NAMALWA (cell line): ENCODE results near the gene GLRA3.

Experiments used
- DNase-seq: peaks from one replicate; pipeline ENCODE4 v3.0.0-alpha.2; 2015; ENCODE audit warnings: low spot score

Gene GLRA3

DNA sequence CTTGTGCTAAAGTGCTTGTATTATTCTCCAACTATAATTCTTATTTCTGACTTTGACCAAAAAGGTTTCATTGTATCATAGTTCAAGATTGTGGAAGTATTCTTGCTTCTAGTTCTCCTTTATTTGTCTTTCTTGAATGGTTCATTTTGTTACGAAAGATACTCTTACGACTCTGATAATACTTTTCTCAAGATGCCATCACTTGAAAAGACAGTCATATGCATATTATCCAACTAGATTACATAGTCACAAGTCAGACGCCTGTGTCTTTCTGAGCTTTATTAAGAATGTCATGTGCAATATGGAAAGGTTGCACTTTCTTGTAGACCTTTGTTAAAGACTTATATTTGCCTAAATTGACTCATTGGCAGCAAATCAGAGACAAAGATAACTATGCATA lies 235.3 kb downstream of the GLRA3 start:
- DNase-seq: no peak

GRCh38 chr4:174592985-174593335 lies 236.1 kb downstream of the GLRA3 start:
- DNase-seq: no peak

- DNase-seq: no peak
Measured at GRCh38 chr4:174592256-174592984, 236.6 kb downstream of the GLRA3 start.

DNA sequence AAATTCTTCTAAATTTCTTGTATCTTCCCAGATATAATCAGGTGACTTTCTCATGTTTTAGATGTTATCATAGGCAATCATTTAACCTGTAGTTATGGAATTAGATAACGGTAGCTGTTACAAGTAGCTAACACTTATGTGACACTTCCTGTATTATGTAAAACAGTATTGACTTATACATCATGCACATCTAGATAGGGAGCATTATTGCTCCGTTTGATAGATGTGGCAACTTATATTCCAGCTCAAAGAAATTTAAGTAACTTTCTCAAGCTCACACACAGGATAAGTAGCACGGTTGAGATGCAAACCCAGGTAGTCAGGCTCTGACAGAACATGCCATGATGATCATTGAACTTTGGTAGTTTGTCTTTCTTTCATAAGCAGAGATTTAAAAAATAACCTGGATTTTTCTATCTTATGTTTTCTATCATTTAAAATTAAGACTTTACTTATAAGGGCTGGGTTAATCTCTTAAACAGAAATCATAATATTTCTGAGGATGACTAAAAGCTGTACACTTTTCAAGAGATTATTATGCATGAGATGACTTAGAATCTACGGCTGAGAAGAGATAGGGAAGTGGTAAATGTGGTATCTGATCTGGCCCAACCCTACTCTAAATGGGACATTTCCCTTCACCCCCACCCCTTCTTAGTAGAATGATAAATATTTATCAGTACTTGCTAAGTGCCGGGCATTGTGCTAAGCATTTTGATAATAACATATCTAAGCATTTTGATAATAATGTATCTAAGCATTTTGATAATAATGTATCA lies 237.6 kb downstream of the GLRA3 start:
- DNase-seq: peak; percentile 26

DNA sequence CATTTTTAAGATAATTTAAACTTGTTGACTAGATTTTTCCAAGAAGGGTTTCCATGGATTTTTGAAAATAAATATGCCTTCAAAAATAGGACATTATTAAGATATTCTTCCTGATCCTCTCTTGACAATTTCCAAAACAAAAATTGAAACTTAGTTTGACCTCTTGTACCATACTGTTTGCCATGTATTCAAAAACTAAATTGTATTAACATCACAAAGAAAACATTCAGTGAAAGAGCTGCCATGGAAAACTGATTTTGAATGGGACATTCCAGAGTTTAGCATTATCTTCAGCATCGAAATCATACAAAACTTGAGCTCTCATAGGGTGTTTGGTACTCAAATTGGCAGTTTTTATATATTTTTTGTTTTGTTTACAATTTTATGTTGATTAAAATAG lies 238.7 kb downstream of the GLRA3 start:
- DNase-seq: no peak
